Measurements from ENCODE around the gene ABI3. TPM values are rescaled to one million over a fixed set of nuclear protein-coding genes. Genes with fewer than 3 reads are reported as not detected.
A peak's percentile ranks its signal among the peaks of the same experiment; 100 is the strongest.
"Not testable (repeated sequence)": the region's sequence is repeated elsewhere in the genome, so short reads cannot be mapped to it uniquely, and the experiment has no call there.

ABI3 gene
- total and polyA plus RNA-seq, 9 of the 15 experiments (the other 6 are each of a cell fraction or from before 2014, with no cell fraction given) = not detected

DNA sequence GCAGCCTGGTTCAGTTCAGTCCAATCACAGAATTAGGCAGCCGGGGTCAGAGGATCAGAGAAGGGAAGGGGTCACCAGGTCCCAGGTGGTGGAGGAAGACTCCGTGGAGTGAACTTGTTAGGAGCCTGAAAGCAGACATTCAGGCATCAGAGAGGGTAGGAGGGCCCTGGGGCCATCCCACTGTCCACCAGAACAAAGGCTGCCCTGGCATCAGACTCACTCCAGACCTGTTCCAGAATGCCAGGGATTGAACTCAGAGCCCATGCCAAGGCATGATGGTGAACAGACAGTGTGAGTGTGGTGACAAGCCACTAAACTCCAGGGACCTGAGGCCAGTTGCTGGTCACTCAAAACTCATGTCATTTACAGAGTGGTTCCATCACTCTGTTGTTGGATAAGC is 40.3 kb upstream of the ABI3 start (continued):
- TF ChIP-seq RB1 (IDR thresholded peaks at IDR 0.05; ENCODE audit: low read depth) = no peak
- TF ChIP-seq ZFP1 (CRISPR knock-in tag; IDR thresholded peaks at IDR 0.05) = no peak

DNA sequence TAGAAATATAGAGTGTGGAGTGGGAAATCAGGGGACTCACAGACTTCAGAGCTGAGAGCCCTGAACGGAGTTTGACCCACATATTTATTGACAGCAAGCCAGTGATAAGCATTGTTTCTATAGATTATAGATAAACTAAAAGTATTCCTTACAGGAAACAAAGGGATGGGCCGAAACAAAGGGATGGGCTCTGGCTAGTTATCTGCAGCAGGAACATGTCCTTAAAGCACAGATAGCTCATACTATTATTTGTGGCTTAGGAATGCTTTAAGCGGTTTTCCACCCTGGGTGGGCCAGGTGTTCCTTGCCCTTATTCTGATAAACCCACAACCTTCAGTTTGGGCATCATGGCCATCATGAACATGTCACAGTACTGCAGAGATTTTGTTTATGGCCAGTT is 39.8 kb upstream of the ABI3 start:
- FAIRE-seq; H3K36me3 ChIP-seq (ENCODE audit: control insufficient read depth, insufficient read depth, low read length); H3K4me1 ChIP-seq (replicated peaks in 1 of 2; ENCODE audit: control insufficient read depth in 2 of 2, insufficient read depth in 2 of 2, low read length in 2 of 2); in situ Hi-C loops (cut with MboI); H3K4me2 ChIP-seq (ENCODE audit: insufficient read depth, low read length); H4K20me1 ChIP-seq (replicated peaks; ENCODE audit: control insufficient read depth, insufficient read depth, low read length); DNase-seq (ENCODE audit: extremely low read depth in 1 of 4, low spot score in 3 of 4); H3K4me3 ChIP-seq; H3K9ac ChIP-seq (ENCODE audit: insufficient read depth in 1 of 2, low read depth in 2 of 2, low read length in 2 of 2); H3K9me3 ChIP-seq (replicated peaks; ENCODE audit: control insufficient read depth, insufficient read depth, low read depth, low read length); BruUV-seq (replicated peaks); H3K27ac ChIP-seq (ENCODE audit: extremely low read depth, low read depth, low read length); CTCF ChIA-PET (ENCODE audit: low intra/inter-chr PET ratio); H3K9me1 ChIP-seq (ENCODE audit: control insufficient read depth, insufficient read depth, low read length); H3K79me2 ChIP-seq (ENCODE audit: control insufficient read depth, insufficient read depth, low read length); intact Hi-C loops (cut with micrococcal nuclease); ATAC-seq; H2AFZ ChIP-seq (ENCODE audit: low read depth, low read length): not testable (repeated sequence)
- 0% methylated on average over 3 of the region's 3 CpGs for WGBS (ENCODE audit: insufficient coverage, low coverage, missing lambda C conversion rate)
- POLR2A ChIA-PET = interaction anchor here (0.6 kb wide), 3 partner anchors 22 to 349 kb away, joined by 3 to 5 read pairs (median 4); no protein-coding TSS in a partner anchor
- H3K27me3 ChIP-seq (ENCODE audit: control insufficient read depth in 2 of 2, insufficient read depth in 2 of 2, low read length in 2 of 2) = peaks cover 3 to 32% of the 10 kb centered on the region in 2 experiments; a peak in 3 of 5 replicates

DNA sequence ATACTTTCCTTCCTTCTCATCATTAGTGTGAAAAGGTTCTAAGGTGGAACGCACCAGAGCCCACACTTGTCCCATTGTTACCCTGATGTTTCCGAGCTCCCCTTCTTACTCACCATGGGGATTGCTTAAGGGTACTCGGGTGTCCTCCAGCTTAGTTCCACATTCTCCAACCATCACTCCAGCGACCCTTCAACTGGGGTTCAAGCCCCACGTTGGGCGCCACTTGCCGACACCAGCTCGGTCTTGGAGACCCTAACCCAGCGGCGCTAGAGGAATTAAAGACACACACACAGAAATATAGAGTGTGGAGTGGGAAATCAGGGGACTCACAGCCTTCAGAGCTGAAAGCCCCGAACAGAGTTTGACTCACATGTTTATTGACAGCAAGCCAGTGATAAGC is 34.5 kb upstream of the ABI3 start:
- ATAC-seq; H3K79me2 ChIP-seq (ENCODE audit: control insufficient read depth, insufficient read depth, low read length); BruUV-seq (replicated peaks); H3K36me3 ChIP-seq (ENCODE audit: control insufficient read depth, insufficient read depth, low read length); intact Hi-C loops (cut with micrococcal nuclease); H3K9me3 ChIP-seq (replicated peaks; ENCODE audit: control insufficient read depth, insufficient read depth, low read depth, low read length); H3K4me2 ChIP-seq (ENCODE audit: insufficient read depth, low read length); H3K9me1 ChIP-seq (ENCODE audit: control insufficient read depth, insufficient read depth, low read length); H2AFZ ChIP-seq (ENCODE audit: low read depth, low read length); DNase-seq (ENCODE audit: extremely low read depth in 1 of 4, low spot score in 3 of 4); FAIRE-seq; H3K4me3 ChIP-seq; H3K27ac ChIP-seq (ENCODE audit: extremely low read depth, low read depth, low read length); H3K9ac ChIP-seq (ENCODE audit: insufficient read depth in 1 of 2, low read depth in 2 of 2, low read length in 2 of 2); H3K27me3 ChIP-seq (ENCODE audit: control insufficient read depth in 2 of 2, insufficient read depth in 2 of 2, low read length in 2 of 2); in situ Hi-C loops (cut with MboI); CTCF ChIA-PET (ENCODE audit: low intra/inter-chr PET ratio); H4K20me1 ChIP-seq (replicated peaks; ENCODE audit: control insufficient read depth, insufficient read depth, low read length); H3K4me1 ChIP-seq (replicated peaks in 1 of 2; ENCODE audit: control insufficient read depth in 2 of 2, insufficient read depth in 2 of 2, low read length in 2 of 2): not testable (repeated sequence)
- 0 out of 2 replicates have a peak, but pooled peaks have one; percentile 30 for TF ChIP-seq TRIM28 (IDR thresholded peaks at IDR 0.05)
- WGBS (ENCODE audit: insufficient coverage, low coverage, missing lambda C conversion rate) = 2% methylated on average over 11 of the region's 11 CpGs
- POLR2A ChIA-PET = interaction anchor here (0.6 to 1.0 kb wide), 2 partner anchors 15 to 58 kb away, joined by 3 read pairs; no protein-coding TSS in a partner anchor

All from K562 (cell line).